Gastrocnemius medialis (tissue), 4 donors: ENCODE results near the gene USH1G. TPM values are rescaled to one million over a fixed set of nuclear protein-coding genes. Genes with fewer than 3 reads are reported as not detected.

ENCODE experiments used
- ATAC-seq, 2 donors: fragments of 150-250 bp; one replicate each; pipeline ENCODE4 v1.9.1; 2016
- DNase-seq, 2 donors: peaks; one replicate each; pipeline ENCODE4 v3.0.0-alpha.2; 2019
- H3K27ac ChIP-seq, 4 donors: fragments of 200-600 bp; sonication (generic); 1 replicate in 1 of 4; 2 replicates in 3 of 4; pipeline ENCODE4 v1.5.1; 2016 to 2018; ENCODE audit warnings: mild to moderate bottlenecking in 2 of 4, moderate library complexity in 1 of 4
- H3K27me3 ChIP-seq, 3 donors: fragments of 200-600 bp; sonication (generic) in 2 of 3; 1 replicate in 1 of 3; 2 replicates in 2 of 3; pipeline versions ENCODE4 v1.5.1 to v1.6.0; 2016 to 2019; ENCODE audit warnings: mild to moderate bottlenecking in 1 of 3, moderate library complexity in 1 of 3
- H3K36me3 ChIP-seq, 2 donors: fragments of 200-600 bp; sonication (generic) in 1 of 2; one replicate each; pipeline ENCODE4 v1.5.1; 2017 to 2018
- H3K4me1 ChIP-seq, 2 donors: fragments of 200-600 bp; sonication (generic) in 1 of 2; one replicate each; pipeline ENCODE4 v1.5.1; 2016 to 2017; ENCODE audit warnings: mild to moderate bottlenecking in 2 of 2
- H3K4me3 ChIP-seq, 4 donors: fragments of 200-600 bp; sonication (generic) in 3 of 4; 1 replicate in 1 of 4; 2 replicates in 3 of 4; pipeline ENCODE4 v1.5.1; 2016 to 2019; ENCODE audit warnings: mild to moderate bottlenecking in 2 of 4
- H3K9me3 ChIP-seq, 3 donors: fragments of 200-600 bp; sonication (generic) in 2 of 3; 1 replicate in 1 of 3; 2 replicates in 2 of 3; pipeline ENCODE4 v1.5.1; 2016 to 2019
- CTCF ChIP-seq, 5 experiments: fragments of 450-650 bp in 3 of 5; fragments of 200-600 bp in 2 of 5; sonication (generic) in 2 of 5; IDR thresholded peaks in 4 of 5; conservative IDR thresholded peaks in 1 of 5; 1 replicate in 4 of 5; 2 replicates in 1 of 5; pipeline ENCODE4 v1.5.1; 2016 to 2019; ENCODE audit warnings: antibody characterized with exemption in 5 of 5, mild to moderate bottlenecking in 3 of 5, moderate library complexity in 3 of 5
- POLR2A ChIP-seq, 2 donors: fragments of 450-650 bp; IDR thresholded peaks; one replicate each; pipeline ENCODE4 v1.6.1; 2017; ENCODE audit warnings: antibody characterized with exemption in 2 of 2, mild to moderate bottlenecking in 2 of 2, moderate library complexity in 2 of 2
- in situ Hi-C, 4 donors: fragments of 200-750 bp; cut with MboI; loops; one replicate each; pipeline versions ENCODE4 v1.15.0 to v1.8.0; 2017; ENCODE audit warnings: low sequenced_read_pairs in 4 of 4
- intact Hi-C: fragments of 100-400 bp; cut with DNase I; formaldehyde crosslinking; loops from one replicate; pipeline ENCODE4 v1.15.1; 2023; ENCODE audit warnings: low total_unique reads
- total RNA-seq, 4 donors: library from RNA; depleted of rRNA; stranded (reverse); fragments of >200 nt; gene quantifications; one replicate each; pipeline versions ENCODE4 v1.1.0 to v1.2.3, GENCODE V29; 2016

Gene USH1G
- total RNA-seq, 4 donors from 2014 or later, result not detected

GRCh38 chr17:74951680-74952421 is 28.8 kb upstream of the USH1G start:
- no peak overlapping the region for H3K4me3 ChIP-seq
- H3K4me1 ChIP-seq, result no peaks in the 10 kb centered on the region
- intact Hi-C loops (loop anchor here (10.0 kb wide), 1 partner anchor 207 kb away; the partner anchor contains the start of gene NHERF1), in situ Hi-C loops (loop anchor here in 1 of 4 donors (25.0 kb wide), 1 partner anchor 235 kb away; the partner anchor contains the start of gene SUMO2)
- TF ChIP-seq CTCF (IDR thresholded peaks at IDR 0.05 in 4 of 5, conservative IDR thresholded peaks at IDR 0.05 in 1 of 5) (no peak), POLR2A (IDR thresholded peaks at IDR 0.05) (no peak)
- no peak for ATAC-seq
- DNase-seq, result no peak
- no peak overlapping the region for H3K27ac ChIP-seq
- no peaks in the 10 kb centered on the region for H3K36me3 ChIP-seq
- H3K27me3 ChIP-seq, result peaks cover 0 to 6% (median 0%) of the 10 kb centered on the region in 3 donors
- no peaks in the 10 kb centered on the region for H3K9me3 ChIP-seq

- TF ChIP-seq POLR2A (IDR thresholded peaks at IDR 0.05) (no peak), CTCF (IDR thresholded peaks at IDR 0.05 in 4 of 5, conservative IDR thresholded peaks at IDR 0.05 in 1 of 5) (no peak)
- Histone ChIP-seq H3K4me1 (no peaks in the 10 kb centered on the region), H3K36me3 (no peaks in the 10 kb centered on the region), H3K27me3 (peaks cover 0 to 6% (median 2%) of the 10 kb centered on the region in 3 donors), H3K27ac (no peak overlapping the region), H3K4me3 (no peak overlapping the region), H3K9me3 (no peaks in the 10 kb centered on the region)
- ATAC-seq (no peak), DNase-seq (no peak)
- in situ Hi-C loops (loop anchor here in 1 of 4 donors (25.0 kb wide), 1 partner anchor 236 kb away; the partner anchor contains the start of gene SUMO2), intact Hi-C loops (loop anchor here (10.0 kb wide), 1 partner anchor 206 kb away; the partner anchor contains the start of gene NHERF1)
Measured at GRCh38 chr17:74951065-74951464, 28.0 kb upstream of the USH1G start.

- TF ChIP-seq POLR2A (IDR thresholded peaks at IDR 0.05), result no peak
- TF ChIP-seq CTCF (IDR thresholded peaks at IDR 0.05 in 4 of 5, conservative IDR thresholded peaks at IDR 0.05 in 1 of 5), result no peak
- intact Hi-C loops, result loop anchor here (10.0 kb wide), 1 partner anchor 205 kb away; the partner anchor contains the start of gene NHERF1
- ATAC-seq (no peak), DNase-seq (no peak)
- no peaks in the 10 kb centered on the region for H3K36me3 ChIP-seq
- peaks cover 0 to 6% (median 2%) of the 10 kb centered on the region in 3 donors for H3K27me3 ChIP-seq
- no peak overlapping the region for H3K4me3 ChIP-seq
- no peak overlapping the region for H3K27ac ChIP-seq
- in situ Hi-C loops, result loop anchor here in 1 of 4 donors (25.0 kb wide), 1 partner anchor 237 kb away; the partner anchor contains the start of gene SUMO2
- no peaks in the 10 kb centered on the region for H3K4me1 ChIP-seq
- no peaks in the 10 kb centered on the region for H3K9me3 ChIP-seq
Measured at GRCh38 chr17:74950207-74950606, 27.2 kb upstream of the USH1G start.

- in situ Hi-C loops, result loop anchor here in 1 of 4 donors (25.0 kb wide), 1 partner anchor 238 kb away; the partner anchor contains the start of gene SUMO2
- Histone ChIP-seq H3K4me1 (no peaks in the 10 kb centered on the region), H3K9me3 (no peaks in the 10 kb centered on the region), H3K27ac (no peak overlapping the region), H3K4me3 (no peak overlapping the region), H3K36me3 (no peaks in the 10 kb centered on the region), H3K27me3 (peaks cover 0 to 6% (median 2%) of the 10 kb centered on the region in 3 donors)
- intact Hi-C loops, result loop anchor here (10.0 kb wide), 1 partner anchor 205 kb away; the partner anchor contains the start of gene NHERF1
- TF ChIP-seq CTCF (IDR thresholded peaks at IDR 0.05 in 4 of 5, conservative IDR thresholded peaks at IDR 0.05 in 1 of 5) (no peak), POLR2A (IDR thresholded peaks at IDR 0.05) (no peak)
- ATAC-seq (no peak), DNase-seq (no peak)
Measured at GRCh38 chr17:74949455-74950115, 26.5 kb upstream of the USH1G start.
